ENCODE measurements around the gene BORCS5. TPM values are rescaled to one million over a fixed set of nuclear protein-coding genes. Genes with fewer than 3 reads are reported as not detected.
A peak's percentile ranks its signal among the peaks of the same experiment; 100 is the strongest.

BORCS5 gene
- total and polyA plus RNA-seq, 2 of the 4 experiments (the other 2 are of a cell fraction) = 14.4 to 18.3 TPM

DNA sequence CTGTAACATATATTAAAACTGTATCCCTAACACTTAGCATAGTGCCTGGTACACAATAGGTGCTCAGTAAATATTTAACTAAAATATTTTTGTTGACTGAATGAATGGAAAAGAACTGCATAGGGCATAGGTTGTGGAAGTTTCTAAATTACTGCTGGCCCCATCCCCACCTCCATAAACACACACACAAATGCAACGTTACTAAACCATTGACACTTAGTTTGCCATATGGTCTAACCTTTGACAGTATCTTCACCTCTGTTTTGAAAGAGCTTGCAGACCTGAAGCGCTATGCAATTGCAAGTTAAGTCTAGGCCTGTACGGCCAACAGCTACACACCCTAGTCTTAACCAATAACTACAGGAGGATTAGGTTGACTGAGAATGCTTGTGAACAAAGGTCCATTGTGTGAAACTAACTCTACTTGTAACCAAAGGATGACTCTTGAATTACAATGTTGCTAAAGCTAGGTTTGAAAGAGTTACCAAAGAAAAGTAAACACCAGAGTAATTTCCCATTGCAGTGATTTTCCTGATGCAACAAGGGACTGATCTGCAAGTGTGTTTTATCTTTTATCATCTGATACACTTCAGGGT, 5.9 kb upstream of the BORCS5 start:
- no peak overlapping the region for H3K27ac ChIP-seq (ENCODE audit: insufficient read depth, low read length)
- TF ChIP-seq RFX5 (IDR thresholded peaks at IDR 0.05; ENCODE audit: low read depth, low read length) (no peak), NFE2L2 (IDR thresholded peaks at IDR 0.05; ENCODE audit: low read depth, low read length) (no peak), BHLHE40 (IDR thresholded peaks at IDR 0.05; ENCODE audit: low read depth, low read length) (no peak), POLR2A (IDR thresholded peaks at IDR 0.05; ENCODE audit: low read depth, low read length) (no peak), MXI1 (IDR thresholded peaks at IDR 0.05; ENCODE audit: borderline replicate concordance, low read depth, low read length) (no peak), CEBPB (IDR thresholded peaks at IDR 0.05; ENCODE audit: low read depth, low read length) (no peak), FOS (IDR thresholded peaks at IDR 0.05; ENCODE audit: low read depth, low read length) (no peak), CHD1 (IDR thresholded peaks at IDR 0.05; ENCODE audit: low read depth, low read length) (no peak), SMC3 (IDR thresholded peaks at IDR 0.05; ENCODE audit: low read depth, low read length) (no peak), RAD21 (IDR thresholded peaks at IDR 0.05; ENCODE audit: low read length) (no peak), RCOR1 (IDR thresholded peaks at IDR 0.05; ENCODE audit: insufficient replicate concordance, low read length) (no peak)
- TF ChIP-seq, protein P1, sequence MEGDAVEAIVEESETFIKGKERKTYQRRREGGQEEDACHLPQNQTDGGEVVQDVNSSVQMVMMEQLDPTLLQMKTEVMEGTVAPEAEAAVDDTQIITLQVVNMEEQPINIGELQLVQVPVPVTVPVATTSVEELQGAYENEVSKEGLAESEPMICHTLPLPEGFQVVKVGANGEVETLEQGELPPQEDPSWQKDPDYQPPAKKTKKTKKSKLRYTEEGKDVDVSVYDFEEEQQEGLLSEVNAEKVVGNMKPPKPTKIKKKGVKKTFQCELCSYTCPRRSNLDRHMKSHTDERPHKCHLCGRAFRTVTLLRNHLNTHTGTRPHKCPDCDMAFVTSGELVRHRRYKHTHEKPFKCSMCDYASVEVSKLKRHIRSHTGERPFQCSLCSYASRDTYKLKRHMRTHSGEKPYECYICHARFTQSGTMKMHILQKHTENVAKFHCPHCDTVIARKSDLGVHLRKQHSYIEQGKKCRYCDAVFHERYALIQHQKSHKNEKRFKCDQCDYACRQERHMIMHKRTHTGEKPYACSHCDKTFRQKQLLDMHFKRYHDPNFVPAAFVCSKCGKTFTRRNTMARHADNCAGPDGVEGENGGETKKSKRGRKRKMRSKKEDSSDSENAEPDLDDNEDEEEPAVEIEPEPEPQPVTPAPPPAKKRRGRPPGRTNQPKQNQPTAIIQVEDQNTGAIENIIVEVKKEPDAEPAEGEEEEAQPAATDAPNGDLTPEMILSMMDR (conservative IDR thresholded peaks at IDR 0.05; ENCODE audit: low read depth, low read length) = no peak
- TF ChIP-seq, protein P2, sequence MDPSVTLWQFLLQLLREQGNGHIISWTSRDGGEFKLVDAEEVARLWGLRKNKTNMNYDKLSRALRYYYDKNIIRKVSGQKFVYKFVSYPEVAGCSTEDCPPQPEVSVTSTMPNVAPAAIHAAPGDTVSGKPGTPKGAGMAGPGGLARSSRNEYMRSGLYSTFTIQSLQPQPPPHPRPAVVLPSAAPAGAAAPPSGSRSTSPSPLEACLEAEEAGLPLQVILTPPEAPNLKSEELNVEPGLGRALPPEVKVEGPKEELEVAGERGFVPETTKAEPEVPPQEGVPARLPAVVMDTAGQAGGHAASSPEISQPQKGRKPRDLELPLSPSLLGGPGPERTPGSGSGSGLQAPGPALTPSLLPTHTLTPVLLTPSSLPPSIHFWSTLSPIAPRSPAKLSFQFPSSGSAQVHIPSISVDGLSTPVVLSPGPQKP (IDR thresholded peaks at IDR 0.05; ENCODE audit: borderline replicate concordance, low read depth, low read length) = no peak
- H2AFZ ChIP-seq (replicated peaks; ENCODE audit: low read length, poor library complexity) = no peak overlapping the region
- H2BK20ac ChIP-seq (ENCODE audit: low read depth, low read length) = no peak overlapping the region
- BruUV-seq (replicated peaks) = no TSS peak
- no peak overlapping the region for H2AK9ac ChIP-seq (replicated peaks; ENCODE audit: low read depth, low read length, poor library complexity)
- intact Hi-C loops (cut with micrococcal nuclease) = no loop called here
- CTCF ChIA-PET = no interaction called here
- POLR2A ChIA-PET (ENCODE audit: unreplicated experiment) = no interaction called here
- no peak overlapping the region for H4K5ac ChIP-seq (ENCODE audit: low read depth, low read length)
- in situ Hi-C loops (cut with MboI; ENCODE audit: low sequenced_read_pairs) = no loop called here
- no peak for ATAC-seq (ENCODE audit: low read depth)
- H3K56ac ChIP-seq (ENCODE audit: extremely low read depth, insufficient read depth, low read length) = no peak overlapping the region
- no peak overlapping the region for H2BK120ac ChIP-seq (ENCODE audit: low read depth, low read length)
- no peaks in the 10 kb centered on the region for H3K27me3 ChIP-seq (ENCODE audit: control insufficient read depth, insufficient read depth, low read length)
- dilution Hi-C loops (cut with HindIII; ENCODE audit: low sequenced_read_pairs, unreplicated experiment) = no loop called here
- WGBS, 2 experiments (ENCODE audit: extremely low coverage in 2 of 2, insufficient read length in 1 of 2) = no CpG with 5 or more reads among the region's 3 CpGs
- H3K9me3 ChIP-seq (ENCODE audit: control insufficient read depth, insufficient read depth, low read length) = no peaks in the 10 kb centered on the region
- H3K14ac ChIP-seq (replicated peaks; ENCODE audit: low read depth, low read length) = no peak overlapping the region
- H3K36me3 ChIP-seq (ENCODE audit: control insufficient read depth, insufficient read depth, low read length) = no peaks in the 10 kb centered on the region
- no peaks in the 10 kb centered on the region for H3K4me1 ChIP-seq (ENCODE audit: control insufficient read depth, insufficient read depth, low read length)
- H2AK5ac ChIP-seq (ENCODE audit: low read depth, low read length) = no peak overlapping the region
- no peak overlapping the region for H3K4ac ChIP-seq (ENCODE audit: low read depth, low read length)
- DNase-seq = peak; percentile 26
- no peak overlapping the region for H4K91ac ChIP-seq (ENCODE audit: insufficient read depth, low read depth, low read length)
- H3K9me1 ChIP-seq (ENCODE audit: insufficient read depth, low read length) = no peaks in the 10 kb centered on the region
- H3K4me2 ChIP-seq (ENCODE audit: low read depth, low read length) = no peak overlapping the region
- no peak overlapping the region for H3K4me3 ChIP-seq (ENCODE audit: insufficient read depth, low read depth, low read length)
- H2BK5ac ChIP-seq (ENCODE audit: low read depth, low read length, poor library complexity, severe bottlenecking) = no peak overlapping the region
- no peak overlapping the region for H4K8ac ChIP-seq (ENCODE audit: low read depth in 2 of 2, low read length in 2 of 2)
- no peaks in the 10 kb centered on the region for H4K20me1 ChIP-seq (ENCODE audit: insufficient read depth, low read length)
- no peaks in the 10 kb centered on the region for H3K79me1 ChIP-seq (ENCODE audit: low read depth in 1 of 2, low read length in 2 of 2)
- H3K18ac ChIP-seq (ENCODE audit: low read depth, low read length) = no peak overlapping the region
- H3K23ac ChIP-seq (ENCODE audit: low read depth, low read length) = no peak overlapping the region
- H2BK15ac ChIP-seq (ENCODE audit: low read depth, low read length) = no peak overlapping the region
- H3K9ac ChIP-seq (ENCODE audit: low read depth, low read length) = no peak overlapping the region

Measured in IMR-90 (cell line).